Hypothalamus (tissue), 51 donors: Measurements from ENCODE around the gene PDE9A.
A peak's percentile ranks its signal among the peaks of the same experiment; 100 is the strongest.

Experiments used
- DNase-seq, 51 donors: peaks; one replicate each; lab custom pipeline; 2025; lab: John Stamatoyannopoulos, UW

PDE9A gene

DNA sequence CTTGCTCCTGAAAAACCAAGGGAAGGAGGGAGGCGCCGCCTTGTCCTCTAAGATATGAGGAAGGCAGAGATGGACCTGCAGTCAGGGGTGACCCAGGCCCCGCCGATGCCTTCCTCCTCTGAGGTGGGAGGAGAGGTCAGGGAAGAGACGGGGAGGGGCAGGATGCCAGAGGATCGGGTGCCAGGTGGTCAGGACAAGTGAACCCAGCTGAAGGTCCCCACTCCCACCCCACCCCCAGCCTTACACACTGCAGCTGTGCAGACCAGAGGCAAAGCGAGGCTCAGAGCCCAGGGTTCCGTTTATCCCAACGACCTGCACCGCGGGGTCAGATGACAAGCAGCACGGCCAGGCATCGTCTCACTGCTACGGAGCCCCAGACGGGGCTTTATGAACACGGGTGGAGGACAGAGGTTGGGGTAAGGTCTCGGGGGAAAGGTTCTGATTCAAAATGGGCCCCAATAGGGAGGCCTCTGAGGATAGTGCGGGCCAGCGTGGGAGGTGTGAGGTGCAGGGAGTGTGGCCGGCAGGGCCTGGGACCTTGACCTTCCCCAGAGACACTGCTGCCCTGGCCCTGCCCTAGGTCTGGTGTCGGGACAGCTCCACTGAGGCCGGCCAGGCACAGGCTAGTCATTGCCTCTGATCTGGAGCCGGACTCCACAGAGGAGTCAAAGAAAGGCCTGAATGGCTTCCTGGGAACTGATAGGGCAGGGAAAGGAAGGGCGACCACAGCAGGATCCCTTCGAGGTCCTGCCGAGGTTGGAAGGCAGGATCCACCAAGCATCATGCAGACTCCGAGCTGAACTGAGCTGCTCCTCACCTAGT, 113.5 kb downstream of the PDE9A start:
- DNase-seq, result no peak

DNA sequence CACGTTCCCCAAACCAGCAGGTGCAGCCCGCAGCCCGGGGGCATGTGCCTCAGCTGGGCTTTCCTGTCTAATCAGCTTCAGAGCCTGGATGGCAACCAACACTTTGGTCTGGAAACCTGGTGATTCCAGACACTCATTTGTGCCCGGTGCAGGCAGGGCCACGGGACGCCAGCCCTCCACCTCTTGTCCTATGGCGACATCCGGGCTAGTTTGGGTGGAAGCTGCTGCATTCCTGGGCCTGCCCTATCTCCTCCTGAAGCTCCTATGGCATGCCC, 114.1 kb downstream of the PDE9A start:
- DNase-seq, result no peak

DNA sequence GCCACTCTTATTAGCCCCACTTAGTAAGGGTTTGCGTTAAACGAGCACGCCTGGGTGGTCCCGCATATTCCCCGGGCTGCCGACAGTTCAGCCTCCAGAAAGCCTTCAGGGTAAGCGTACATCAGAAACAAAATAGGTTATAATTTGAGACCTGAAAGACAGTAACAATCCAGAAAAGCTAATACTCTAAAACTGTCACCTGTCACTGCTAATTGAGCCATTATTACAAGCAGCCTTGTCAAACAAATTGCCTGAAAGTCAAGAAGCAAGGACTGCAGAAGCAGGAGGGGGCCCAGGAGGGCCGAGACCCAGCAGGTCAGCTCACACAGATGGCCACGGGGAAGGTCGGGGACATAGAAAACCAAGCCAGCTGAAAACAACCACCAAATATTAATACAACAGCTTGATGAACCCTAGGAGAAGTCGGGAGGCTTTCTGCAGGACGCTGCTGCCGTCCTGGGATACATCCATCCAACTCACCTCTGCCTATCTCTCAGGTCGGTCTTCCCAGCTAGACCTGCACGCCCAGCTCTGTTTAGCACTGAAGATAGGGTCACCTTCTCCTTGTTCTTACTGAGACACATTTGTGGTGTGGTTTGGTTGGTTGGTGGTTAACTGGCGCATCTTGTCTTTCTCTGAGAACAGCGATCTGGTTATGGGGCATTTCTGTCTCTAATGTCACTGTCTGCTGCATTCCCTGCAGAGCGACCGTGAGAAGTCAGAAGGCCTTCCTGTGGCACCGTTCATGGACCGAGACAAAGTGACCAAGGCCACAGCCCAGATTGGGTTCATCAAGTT, 115.1 kb downstream of the PDE9A start:
- DNase-seq, result no peak

DNA sequence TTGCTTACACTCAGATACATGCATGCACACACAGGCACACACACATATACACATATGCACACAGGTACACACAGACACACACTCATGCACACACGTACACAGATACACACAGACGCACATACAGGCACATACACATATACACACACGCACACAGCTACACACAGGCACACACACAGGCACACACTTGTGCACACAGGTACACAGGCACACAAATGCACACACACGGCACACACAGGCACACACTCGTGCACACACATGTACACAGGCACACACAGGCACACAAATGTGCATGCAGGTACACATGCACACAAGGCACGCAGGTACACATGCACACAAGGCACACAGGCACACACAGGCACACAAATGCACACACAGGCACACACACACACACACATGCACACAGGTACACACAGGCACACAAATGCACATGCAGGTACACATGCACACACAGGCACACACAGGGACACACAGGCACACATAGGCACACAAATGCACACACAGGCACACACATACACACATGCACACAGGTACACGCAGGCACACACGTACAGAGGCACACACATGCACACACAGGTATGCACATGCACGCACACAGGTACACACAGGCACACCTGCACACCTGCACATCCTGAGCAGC, 115.9 kb downstream of the PDE9A start:
- no peak for DNase-seq

DNA sequence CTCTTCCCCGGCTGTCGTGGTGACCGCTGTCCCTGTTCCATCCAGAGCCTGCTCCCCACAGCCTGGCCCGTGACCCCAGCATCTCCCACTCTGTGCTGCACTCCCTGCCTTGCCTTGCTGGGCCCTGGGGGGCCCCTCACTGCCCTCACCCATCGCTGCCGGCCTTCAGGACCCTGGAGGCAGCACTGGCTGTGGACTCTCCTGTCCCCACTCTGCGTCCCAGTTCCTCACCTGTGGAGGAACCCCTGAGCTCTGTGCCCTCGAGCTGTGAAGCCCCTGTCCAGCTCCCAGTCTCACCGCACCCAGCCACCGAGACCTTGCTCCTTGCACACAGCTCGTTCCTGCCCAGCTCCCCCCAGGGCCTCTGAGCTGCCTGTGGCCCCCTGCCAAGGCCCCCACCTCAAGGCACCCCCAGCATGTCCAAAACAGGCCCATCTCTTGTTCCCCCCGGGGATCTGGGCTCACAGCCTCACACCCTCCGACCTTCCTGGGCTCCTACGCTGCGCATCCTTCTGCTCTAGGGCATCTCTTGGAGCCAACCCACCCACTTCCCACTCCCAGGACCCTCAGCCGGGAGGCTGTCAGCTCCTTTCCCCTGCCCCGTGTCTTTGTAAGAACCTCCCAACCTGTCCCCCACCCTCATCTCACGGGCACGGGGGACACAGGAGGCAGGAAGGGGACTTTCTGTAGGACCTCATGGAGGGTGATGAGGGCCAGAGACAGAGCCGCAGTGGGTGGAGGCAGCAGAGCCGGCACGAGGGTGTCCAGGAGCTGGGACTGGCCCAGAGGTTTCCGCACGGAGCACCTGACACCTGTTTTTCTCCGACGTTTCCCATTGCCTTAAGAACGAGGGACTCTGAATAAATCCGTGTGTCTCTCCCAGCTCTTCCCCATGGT, 116.6 kb downstream of the PDE9A start:
- DNase-seq, result no peak

DNA sequence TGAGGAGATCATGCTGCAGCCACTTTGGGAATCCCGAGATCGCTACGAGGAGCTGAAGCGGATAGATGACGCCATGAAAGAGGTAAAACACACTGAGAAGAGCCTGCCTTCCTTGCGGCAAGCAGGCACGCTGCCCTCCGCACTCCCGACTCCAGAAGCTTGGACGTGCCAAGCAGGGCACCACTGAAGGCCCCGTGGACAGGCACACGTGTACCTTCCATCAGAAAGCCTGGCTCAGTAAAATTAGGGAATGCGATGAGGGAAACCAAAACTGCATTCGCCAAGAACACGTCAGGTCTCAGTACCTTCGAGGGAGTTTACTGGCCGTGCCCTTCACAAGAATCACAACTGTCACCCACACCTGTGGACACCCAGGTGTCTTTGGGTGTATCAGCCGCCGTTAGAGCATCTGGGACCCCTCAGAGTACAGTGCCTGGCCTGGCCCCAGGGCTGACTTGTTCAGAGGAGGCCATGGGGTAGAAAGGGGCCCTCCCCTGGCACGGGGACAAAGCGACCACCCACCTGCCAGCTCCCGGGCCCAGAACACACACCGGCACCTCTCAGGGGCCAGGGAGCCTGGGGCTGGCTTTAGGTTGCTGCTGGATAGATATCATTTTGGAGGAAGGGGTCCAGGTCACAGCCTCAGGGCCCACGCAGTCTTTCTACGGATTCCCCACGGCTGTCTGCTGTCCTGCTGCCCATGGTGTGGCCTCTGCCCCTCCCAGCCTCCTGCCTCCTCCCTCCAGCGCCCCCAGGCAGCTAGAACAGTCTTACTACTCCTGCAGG, 117.5 kb downstream of the PDE9A start:
- DNase-seq, result no peak

DNA sequence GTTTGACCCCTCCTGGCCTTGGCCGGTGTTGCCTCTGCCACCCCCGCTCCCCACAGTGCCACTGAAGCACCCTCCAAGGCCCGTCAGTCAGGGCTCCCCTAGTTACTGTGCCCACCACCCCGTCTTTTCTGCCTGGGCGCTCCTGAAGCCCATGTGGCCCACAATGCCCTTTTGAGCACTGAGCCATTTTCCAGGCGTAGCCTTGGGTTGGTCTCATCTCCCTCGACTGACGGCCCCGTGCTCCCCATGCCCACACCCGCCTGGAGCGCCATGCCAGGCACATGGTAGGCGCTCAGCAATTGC, 118.0 kb downstream of the PDE9A start:
- no peak for DNase-seq

DNA sequence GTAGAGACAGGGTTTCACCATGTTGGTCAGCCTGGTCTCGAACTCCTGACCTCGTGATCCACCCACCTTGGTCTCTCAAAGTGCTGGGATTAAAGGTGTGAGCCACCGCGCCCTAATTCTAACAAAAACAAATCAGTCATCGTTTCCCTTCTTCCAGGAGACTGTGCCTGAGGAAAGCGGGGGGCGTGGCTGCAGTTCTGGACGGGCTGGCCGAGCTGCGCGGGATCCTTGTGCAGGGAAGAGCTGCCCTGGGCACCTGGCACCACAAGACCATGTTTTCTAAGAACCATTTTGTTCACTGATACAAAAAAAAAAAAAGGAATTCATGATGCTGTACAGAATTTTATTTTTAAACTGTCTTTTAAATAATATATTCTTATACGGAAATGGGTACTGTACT, 121.7 kb downstream of the PDE9A start:
- DNase-seq, result no peak

DNA sequence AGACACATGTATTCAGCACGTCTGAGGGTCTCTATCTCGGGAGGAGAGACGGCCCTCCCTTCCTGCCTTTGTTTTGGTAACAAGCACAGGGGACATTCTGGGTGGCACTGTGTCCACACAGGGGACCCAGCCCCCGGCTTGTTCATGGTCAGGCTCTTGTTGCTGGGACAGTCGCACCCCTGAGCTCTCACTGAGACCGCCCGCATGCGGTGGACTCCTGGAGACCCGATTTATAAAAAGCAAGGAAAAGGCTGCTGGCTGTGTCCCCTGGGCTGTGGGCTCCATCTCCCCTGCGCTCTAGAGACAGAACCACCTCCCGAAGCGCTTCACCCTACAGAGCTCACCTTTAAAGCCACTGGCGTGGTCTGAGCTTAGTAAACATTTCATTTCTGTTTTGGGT, 122.5 kb downstream of the PDE9A start:
- no peak for DNase-seq

DNA sequence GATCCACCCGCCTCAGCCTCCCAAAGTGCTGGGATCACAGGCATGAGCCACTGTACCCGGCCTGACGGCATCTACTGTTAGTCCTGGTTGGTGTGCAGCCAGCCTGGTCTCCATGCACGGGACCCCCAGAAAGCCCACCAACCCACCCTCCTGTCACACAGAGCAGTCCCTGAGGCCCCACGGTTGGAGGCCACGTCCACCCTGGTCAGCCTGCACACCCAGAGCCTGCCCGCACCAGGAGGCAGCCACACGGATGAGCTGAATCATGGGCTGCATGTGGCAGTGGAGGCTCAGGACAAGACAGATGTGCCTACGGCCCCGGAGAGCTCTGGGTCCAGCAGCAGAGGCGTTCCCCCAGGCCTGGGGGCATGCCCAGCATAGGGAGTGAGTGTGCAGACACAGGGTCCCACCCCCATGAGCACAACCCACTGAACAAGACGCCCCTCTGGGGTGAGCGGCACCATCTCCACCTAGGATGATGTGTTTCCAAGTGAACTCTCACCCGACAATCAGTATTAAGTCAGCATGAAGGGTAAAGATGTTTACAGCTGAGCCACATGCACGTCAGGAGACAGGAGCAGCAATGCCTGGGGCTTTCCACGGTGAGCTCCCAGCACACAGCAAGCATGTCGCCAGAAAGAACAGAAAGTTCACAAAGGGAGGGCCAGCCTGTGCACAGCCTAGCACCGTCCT, 123.8 kb downstream of the PDE9A start:
- DNase-seq, result peak in 1 of 51 donors; percentile 13

DNA sequence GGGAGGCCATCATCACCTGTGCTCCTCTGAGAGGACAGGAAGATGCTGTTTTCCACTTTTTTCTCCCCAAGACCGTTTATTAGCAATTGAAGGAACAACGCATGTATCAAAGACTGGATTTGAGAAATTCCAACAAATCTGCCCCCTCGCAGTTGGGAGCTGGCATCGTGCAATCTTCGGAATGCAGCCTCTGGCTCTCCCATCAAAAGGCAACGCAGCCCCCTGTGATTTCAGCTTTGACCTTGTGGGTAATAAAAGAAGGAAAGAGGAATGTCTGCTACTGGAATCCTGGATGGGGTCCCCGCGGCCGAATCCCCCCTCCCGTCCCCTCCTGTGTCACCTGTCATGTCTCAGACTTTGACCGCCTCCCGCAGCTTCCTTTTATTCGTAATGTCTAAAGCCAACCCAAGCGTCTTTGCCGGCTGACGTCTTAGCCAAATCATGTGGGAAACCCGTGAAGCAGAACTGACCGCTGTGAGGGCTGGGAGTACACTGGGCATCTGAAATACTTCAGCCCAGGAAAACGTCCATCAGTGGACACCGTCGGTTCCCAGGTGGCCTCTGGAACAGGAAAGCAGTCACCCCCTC, 124.4 kb downstream of the PDE9A start:
- DNase-seq, result peak in 32 of 51 donors; percentile 4 to 70 (median 31)

DNA sequence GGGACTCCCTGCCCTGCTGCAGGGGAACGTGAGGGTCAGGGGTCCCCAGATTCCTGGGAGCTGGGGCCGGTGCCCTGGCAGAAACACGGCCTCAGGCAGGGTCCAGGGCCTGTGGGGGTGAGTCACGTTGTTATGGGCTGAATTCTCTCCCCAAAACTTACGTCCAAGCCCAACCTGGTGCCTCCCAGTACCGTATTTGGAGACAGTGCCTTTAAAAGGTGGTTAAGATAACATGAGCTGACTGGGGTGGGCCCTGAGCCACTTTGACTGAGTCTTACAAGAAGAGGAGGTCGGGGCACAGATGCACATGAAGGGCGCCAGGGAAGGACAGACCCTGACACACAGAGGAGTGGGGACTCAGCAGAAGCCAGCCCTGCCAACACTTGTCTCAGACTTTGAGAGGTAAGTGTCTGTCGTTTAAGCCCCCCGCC, 126.0 kb downstream of the PDE9A start:
- DNase-seq, result no peak

DNA sequence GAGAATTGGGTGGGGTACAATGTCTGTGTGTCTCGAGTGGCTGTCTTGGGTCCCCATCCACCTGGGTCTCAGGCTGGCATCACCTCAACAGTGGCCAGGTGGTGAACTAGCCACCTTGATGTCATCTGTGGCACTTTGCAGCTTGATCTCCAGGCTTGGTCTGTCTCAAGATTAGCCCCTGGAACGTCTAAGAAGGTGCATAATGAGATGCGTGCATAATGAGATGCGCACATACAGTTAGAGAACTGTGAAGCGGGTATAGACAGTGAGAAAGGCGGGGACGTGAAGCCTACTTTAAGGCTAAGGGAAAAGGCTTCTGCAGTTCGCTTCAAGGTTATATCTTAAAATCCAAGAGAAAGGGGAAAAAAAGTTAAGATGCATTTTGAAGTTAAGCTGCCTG, 127.2 kb downstream of the PDE9A start:
- DNase-seq, result no peak

DNA sequence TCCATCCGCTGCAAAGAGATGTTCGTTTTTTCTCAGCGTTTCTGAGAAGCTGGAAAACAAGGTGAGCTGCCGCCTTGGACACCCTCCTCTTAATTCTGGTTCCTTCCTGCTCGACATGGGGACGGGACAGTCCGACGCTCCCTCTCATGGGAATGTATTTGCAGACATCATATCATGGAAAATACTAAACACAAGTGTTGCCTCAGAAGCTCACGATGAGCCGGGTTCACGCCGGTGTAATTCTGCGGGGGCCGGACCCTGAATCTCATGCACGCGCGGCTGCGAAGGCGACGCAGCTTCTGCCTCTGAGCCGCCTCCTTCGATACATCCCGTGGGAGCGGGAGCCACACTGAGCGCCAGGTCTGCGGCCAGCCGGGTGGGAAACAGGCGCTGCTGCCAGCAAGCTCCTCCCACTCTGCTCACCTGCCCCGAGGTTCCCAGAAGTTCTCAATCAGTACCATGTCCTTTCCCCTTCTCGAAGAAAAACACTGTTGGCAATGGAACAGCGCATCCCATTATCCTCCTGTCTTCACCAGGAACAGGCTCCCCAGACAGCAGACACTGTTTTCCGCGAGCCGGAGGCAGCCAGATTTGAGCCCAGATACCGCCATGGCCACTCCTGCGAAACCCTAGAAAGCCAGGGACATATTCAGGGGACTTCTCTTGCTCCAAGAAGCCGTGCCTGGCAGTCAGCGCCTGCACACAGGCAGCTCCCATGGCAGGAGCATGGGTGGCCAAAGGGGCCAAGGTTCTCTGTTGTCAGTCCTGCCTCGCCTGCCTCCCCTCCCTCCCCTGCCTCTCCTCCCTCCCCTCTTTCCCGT, 127.9 kb downstream of the PDE9A start:
- peak in 7 of 51 donors; percentile 15 to 25 (median 21) for DNase-seq

DNA sequence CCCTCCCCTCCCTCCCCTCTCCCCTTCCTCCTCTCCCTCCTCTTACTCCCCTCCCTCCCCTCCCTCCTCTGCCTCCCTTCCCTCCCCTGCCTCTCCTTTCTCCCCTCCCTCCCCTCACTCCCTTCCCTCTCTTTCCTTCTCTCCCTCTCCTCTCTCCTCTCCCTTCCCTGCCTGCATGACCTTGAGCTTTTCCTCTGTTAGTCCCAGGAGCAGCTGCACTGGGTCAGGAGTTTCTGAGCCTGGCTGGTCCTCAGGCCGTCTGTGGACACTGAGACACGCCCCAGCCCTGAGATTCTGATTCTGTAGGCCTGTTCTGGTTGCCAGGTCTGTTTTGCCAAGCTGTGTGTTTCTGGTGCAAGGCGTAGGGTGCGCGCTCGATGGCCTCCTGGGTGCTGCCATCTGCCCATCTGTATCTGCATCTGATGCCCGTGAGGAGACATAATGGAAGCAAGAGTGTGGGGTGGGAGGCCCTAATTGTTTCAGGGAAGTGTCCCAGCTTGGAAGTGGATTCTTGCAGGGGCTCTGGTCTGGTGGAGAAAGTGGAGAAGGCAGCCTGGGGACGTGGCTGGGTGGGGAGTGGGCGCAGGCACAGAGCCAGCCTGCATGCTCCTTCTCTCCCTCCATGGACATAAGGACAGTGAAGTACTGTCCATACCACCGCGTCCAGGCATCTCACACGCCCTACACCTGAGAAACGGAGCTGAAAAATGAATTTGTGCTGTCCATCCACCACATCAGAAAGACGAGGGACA, 128.7 kb downstream of the PDE9A start:
- no peak for DNase-seq

DNA sequence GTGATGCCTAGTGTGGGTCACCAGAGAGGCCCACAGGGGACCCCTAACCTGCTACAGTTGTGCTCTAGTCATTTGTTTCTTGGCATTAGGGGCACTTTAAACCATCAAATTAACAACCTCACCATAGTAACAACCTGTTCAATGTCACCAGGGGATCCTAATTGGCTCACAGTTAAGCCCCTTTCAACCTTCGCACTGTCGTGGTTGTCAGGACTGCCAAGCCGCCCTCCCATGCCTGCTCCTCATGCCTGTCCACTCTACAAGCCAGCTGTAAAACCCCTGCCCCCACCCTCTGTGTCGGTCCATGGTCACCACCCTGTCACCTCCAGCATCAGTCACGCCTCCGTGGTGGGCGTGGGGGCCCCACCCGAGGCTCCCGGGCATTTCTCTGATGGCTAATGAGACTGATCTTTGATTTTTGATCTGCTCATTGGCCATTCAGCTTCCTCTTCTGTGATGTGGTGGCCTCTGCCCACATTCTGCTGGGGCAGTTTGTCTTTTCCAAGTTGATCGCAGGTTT, 129.4 kb downstream of the PDE9A start:
- DNase-seq, result no peak

DNA sequence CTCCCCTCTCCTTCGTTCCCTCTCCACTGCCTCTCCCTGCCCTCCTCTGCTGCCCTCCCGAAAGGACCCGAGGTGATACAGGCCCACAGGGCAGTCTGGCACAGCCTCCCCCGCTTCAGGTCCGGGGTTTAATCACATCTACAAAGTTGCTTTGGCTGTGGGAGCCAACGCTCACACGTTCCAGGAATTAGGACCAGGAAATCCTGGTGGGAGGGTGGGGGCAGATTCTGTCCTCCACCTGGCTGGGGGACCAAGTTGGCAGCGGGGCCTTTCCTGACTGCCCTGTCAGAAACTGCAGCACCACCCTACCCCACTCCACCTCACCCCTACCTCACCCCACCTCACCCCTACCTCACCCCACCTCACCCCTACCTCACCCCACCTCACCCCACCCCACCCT, 130.9 kb downstream of the PDE9A start:
- DNase-seq, result no peak
